ENCODE measurements around the gene PLEKHN1.
A peak's percentile ranks its signal among the peaks of the same experiment; 100 is the strongest.

The PLEKHN1 gene

GRCh38 chr1:936348-937264 is 29.7 kb upstream of the PLEKHN1 start:
- TF ChIP-seq EZH2 (IDR thresholded peaks at IDR 0.05; ENCODE audit: borderline replicate concordance, low read depth, low read length, severe bottlenecking): no peak
- TF ChIP-seq, protein P1, sequence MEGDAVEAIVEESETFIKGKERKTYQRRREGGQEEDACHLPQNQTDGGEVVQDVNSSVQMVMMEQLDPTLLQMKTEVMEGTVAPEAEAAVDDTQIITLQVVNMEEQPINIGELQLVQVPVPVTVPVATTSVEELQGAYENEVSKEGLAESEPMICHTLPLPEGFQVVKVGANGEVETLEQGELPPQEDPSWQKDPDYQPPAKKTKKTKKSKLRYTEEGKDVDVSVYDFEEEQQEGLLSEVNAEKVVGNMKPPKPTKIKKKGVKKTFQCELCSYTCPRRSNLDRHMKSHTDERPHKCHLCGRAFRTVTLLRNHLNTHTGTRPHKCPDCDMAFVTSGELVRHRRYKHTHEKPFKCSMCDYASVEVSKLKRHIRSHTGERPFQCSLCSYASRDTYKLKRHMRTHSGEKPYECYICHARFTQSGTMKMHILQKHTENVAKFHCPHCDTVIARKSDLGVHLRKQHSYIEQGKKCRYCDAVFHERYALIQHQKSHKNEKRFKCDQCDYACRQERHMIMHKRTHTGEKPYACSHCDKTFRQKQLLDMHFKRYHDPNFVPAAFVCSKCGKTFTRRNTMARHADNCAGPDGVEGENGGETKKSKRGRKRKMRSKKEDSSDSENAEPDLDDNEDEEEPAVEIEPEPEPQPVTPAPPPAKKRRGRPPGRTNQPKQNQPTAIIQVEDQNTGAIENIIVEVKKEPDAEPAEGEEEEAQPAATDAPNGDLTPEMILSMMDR (IDR thresholded peaks at IDR 0.05; ENCODE audit: borderline replicate concordance, extremely low read depth, low read length, poor library complexity, severe bottlenecking): no peak
- Histone ChIP-seq H3K27me3 (ENCODE audit: insufficient read depth, low read length, poor library complexity) (peaks cover 34% of the 10 kb centered on the region), H3K4me2 (ENCODE audit: insufficient read depth, low read length) (no peak overlapping the region), H3K36me3 (ENCODE audit: insufficient read depth, low read length) (no peaks in the 10 kb centered on the region), H3K4me3 (ENCODE audit: low read depth in 1 of 2, low read length in 2 of 2) (no peak overlapping the region), H3K9ac (ENCODE audit: low read depth, low read length) (no peak overlapping the region), H2AFZ (ENCODE audit: low read depth, low read length) (no peak overlapping the region), H3K9me3 (ENCODE audit: insufficient read depth, low read length, severe bottlenecking) (peaks cover 1% of the 10 kb centered on the region), H3K79me2 (ENCODE audit: insufficient read depth, low read length) (no peaks in the 10 kb centered on the region), H3K4me1 (ENCODE audit: insufficient read depth, low read length) (peaks cover 17% of the 10 kb centered on the region), H3K27ac (ENCODE audit: low read length) (no peak overlapping the region), H4K20me1 (ENCODE audit: insufficient read depth, low read length) (peaks cover 36% of the 10 kb centered on the region)
- no peak for DNase-seq
- no peak for ATAC-seq (ENCODE audit: insufficient read depth, low read depth)

GRCh38 chr1:937521-937920 is 28.8 kb upstream of the PLEKHN1 start:
- DNase-seq (no peak), ATAC-seq (ENCODE audit: insufficient read depth, low read depth) (no peak)
- Histone ChIP-seq H3K9ac (ENCODE audit: low read depth, low read length) (no peak overlapping the region), H3K4me2 (ENCODE audit: insufficient read depth, low read length) (no peak overlapping the region), H3K27ac (ENCODE audit: low read length) (no peak overlapping the region), H3K4me1 (ENCODE audit: insufficient read depth, low read length) (peaks cover 17% of the 10 kb centered on the region), H3K27me3 (ENCODE audit: insufficient read depth, low read length, poor library complexity) (peaks cover 41% of the 10 kb centered on the region), H3K4me3 (ENCODE audit: low read depth in 1 of 2, low read length in 2 of 2) (no peak overlapping the region), H3K79me2 (ENCODE audit: insufficient read depth, low read length) (no peaks in the 10 kb centered on the region), H3K36me3 (ENCODE audit: insufficient read depth, low read length) (no peaks in the 10 kb centered on the region), H4K20me1 (ENCODE audit: insufficient read depth, low read length) (peaks cover 34% of the 10 kb centered on the region), H3K9me3 (ENCODE audit: insufficient read depth, low read length, severe bottlenecking) (peaks cover 1% of the 10 kb centered on the region), H2AFZ (ENCODE audit: low read depth, low read length) (no peak overlapping the region)
- TF ChIP-seq EZH2 (IDR thresholded peaks at IDR 0.05; ENCODE audit: borderline replicate concordance, low read depth, low read length, severe bottlenecking): no peak
- TF ChIP-seq, protein P1 (IDR thresholded peaks at IDR 0.05; ENCODE audit: borderline replicate concordance, extremely low read depth, low read length, poor library complexity, severe bottlenecking): no peak

GRCh38 chr1:938088-938683 is 28.1 kb upstream of the PLEKHN1 start:
- Histone ChIP-seq H2AFZ (ENCODE audit: low read depth, low read length) (no peak overlapping the region), H3K27me3 (ENCODE audit: insufficient read depth, low read length, poor library complexity) (peaks cover 41% of the 10 kb centered on the region), H3K79me2 (ENCODE audit: insufficient read depth, low read length) (no peaks in the 10 kb centered on the region), H3K9ac (ENCODE audit: low read depth, low read length) (no peak overlapping the region), H4K20me1 (ENCODE audit: insufficient read depth, low read length) (peaks cover 38% of the 10 kb centered on the region), H3K27ac (ENCODE audit: low read length) (no peak overlapping the region), H3K4me3 (ENCODE audit: low read depth in 1 of 2, low read length in 2 of 2) (no peak overlapping the region), H3K4me2 (ENCODE audit: insufficient read depth, low read length) (no peak overlapping the region), H3K4me1 (ENCODE audit: insufficient read depth, low read length) (peaks cover 17% of the 10 kb centered on the region), H3K36me3 (ENCODE audit: insufficient read depth, low read length) (no peaks in the 10 kb centered on the region), H3K9me3 (ENCODE audit: insufficient read depth, low read length, severe bottlenecking) (peaks cover 1% of the 10 kb centered on the region)
- no peak for DNase-seq
- TF ChIP-seq, protein P1 (IDR thresholded peaks at IDR 0.05; ENCODE audit: borderline replicate concordance, extremely low read depth, low read length, poor library complexity, severe bottlenecking): peak; percentile 24
- no peak for TF ChIP-seq EZH2 (IDR thresholded peaks at IDR 0.05; ENCODE audit: borderline replicate concordance, low read depth, low read length, severe bottlenecking)
- no peak for ATAC-seq (ENCODE audit: insufficient read depth, low read depth)
